Ramos (cell line): Measurements from ENCODE around the gene MOSMO.
"Not testable (repeated sequence)": the region's sequence is repeated elsewhere in the genome, so short reads cannot be mapped to it uniquely, and the experiment has no call there.

Experiments used
- in situ Hi-C: fragments of 300-500 bp; cut with MboI; formaldehyde crosslinking; loops from one replicate; pipeline ENCODE4 v1.14.3; 2022; ENCODE audit warnings: low sequenced_read_pairs; ENCODE audit not compliant: unreplicated experiment

MOSMO gene

DNA sequence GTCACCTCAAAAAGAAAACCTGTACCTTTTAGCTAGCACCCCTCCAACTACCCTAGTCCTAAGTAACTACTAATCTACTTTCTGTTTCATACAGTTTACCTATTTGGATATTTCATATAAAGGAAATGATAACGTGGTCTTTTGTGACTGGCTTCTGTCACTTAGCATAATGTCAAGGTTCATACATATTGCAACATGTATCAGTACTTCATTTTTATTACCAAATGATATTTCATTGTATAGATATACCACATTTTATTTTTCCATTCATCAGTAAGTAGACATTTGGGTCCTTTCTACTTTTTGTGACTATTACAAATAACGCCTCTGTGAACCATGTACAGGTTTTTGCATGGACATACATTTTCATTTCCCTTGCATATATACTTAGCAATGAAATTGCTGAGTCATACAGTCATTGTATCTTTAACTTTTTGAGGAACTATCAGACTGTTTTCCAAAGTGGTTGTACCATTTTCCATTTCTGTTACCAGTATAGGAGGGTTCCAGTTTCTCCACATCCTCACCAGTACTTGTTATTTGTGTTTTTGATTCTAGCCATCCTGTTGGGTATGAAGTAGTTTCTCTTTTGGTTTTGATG, 23.7 kb downstream of the MOSMO start:
- in situ Hi-C loops: no loop called here

DNA sequence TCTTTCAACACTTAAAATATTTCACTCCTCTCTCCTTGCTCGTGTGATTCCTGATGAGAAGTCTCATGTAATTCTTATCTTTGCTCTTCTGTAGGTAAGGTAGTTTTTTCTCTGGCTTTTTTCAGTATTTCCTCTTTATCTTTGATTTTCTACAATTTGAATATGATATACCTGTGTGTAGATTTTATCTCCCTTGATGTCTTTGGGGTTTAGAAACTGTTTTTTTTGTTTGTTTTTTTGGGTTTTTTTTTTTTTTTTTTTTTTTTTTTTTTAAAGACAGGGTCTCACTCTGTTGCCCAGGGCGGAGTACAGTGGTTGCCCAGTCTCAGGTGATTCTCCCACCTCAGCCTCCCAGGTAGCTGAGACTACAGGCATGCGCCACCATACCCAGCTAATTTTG, 26.6 kb downstream of the MOSMO start:
- in situ Hi-C loops: no loop called here

DNA sequence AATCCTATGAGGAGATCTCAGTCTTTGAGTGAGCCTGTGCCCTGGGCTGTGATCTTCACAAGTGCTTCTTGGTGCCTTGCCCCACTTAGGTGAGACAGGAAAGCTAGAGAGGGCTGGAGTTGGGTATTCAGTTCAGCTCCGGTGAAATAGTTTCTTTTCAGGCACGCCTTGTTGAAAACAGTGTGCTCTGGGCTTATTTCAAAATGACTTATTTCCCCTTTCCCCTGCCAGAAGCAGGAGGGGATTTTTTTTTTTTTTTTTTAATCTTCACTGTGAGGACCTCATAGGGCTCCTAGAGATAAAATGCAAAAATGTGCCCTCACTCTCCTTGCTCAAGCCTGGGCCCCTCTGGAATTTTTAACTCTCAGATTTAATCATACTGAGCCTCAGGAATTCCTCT, 27.2 kb downstream of the MOSMO start:
- in situ Hi-C loops: no loop called here

DNA sequence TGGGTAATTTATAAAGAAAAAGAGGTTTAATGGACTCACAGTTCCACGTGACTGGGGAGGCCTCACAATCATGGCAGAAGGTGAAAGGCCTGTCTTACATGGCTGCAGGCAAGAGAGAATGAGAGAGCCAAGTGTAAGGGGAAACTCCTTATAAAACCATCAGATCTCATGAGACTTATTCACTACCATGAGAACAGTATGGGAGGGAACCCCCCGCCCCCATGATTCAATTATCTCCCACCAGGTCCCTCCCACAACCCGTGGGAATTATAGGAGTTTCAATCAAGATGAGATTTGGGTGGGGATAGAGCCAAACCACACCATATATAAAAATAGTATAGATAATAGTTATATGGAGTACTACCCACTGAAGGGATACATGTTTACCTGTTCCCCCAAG, 36.0 kb downstream of the MOSMO start:
- in situ Hi-C loops: not testable (repeated sequence)

- in situ Hi-C loops: not testable (repeated sequence)
These were observed 38.0 kb downstream of the MOSMO start for GRCh38 chr16:22045888-22046287.

GRCh38 chr16:22050963-22051362, 43.1 kb downstream of the MOSMO start:
- in situ Hi-C loops: no loop called here

- in situ Hi-C loops: no loop called here
These were observed 45.1 kb downstream of the MOSMO start for GRCh38 chr16:22052980-22053379.

DNA sequence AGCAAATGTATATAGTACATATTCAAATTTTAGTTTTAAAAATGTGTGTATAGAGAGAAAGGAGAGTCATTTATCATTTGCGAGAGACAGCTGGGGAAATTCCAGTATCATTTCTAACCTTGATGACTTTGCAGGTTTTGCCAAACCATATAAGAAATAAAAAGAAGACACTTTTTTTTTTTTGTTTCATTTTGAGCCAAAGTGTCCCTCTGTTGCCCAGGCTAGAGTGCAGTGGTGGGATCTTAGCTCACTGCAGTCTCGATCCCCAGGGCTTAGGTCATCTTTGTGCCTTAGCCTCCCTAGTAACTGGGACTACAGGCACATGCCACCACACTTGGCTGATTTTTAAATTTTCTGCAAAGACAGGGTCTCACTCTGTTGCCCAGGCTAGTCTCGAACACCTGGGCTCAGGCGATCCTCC, 46.0 kb downstream of the MOSMO start:
- in situ Hi-C loops: no loop called here

- in situ Hi-C loops: no loop called here
These were observed 47.1 kb downstream of the MOSMO start for GRCh38 chr16:22054847-22055590.

DNA sequence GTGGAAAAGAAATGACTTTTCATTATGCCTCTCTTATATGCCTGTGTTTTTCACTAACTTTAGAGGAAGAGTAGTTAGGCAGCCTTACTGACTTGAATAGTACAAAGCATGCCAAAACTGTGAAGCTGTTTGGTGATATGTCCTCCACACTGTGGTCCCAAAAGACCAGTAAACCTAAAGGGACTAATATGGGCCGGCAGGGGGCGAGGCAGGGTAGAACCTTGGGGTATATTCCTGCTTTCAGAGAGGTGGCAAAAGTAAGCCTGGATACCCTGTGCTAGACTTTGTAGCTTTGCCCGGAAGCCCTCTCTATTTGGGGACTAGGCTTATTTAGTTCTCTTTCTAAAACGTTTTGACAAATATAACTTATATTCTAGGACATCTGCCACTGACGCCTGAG, 48.0 kb downstream of the MOSMO start:
- in situ Hi-C loops: no loop called here

GRCh38 chr16:22063888-22064467, 56.1 kb downstream of the MOSMO start:
- in situ Hi-C loops: no loop called here

DNA sequence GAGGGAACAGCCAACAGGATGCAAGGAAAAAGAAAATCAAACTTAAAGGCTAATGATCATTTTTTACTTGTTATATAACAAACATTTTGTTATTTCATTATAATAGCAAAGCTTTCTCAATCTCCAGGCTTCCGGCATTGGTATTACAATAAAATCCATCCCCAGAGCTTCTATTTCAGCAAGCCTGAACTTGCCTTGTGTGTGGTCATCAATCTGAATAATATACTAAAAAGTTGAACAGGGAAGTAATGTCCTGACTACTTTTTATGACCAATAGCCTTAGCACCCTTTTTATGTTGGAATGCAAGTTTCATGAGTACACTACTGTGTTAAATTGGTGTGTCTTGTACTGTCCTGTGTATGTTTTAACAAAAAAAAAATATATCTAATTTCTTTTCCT, 57.3 kb downstream of the MOSMO start:
- in situ Hi-C loops: no loop called here

- in situ Hi-C loops: no loop called here
These were observed 62.7 kb downstream of the MOSMO start for GRCh38 chr16:22070361-22071330.

GRCh38 chr16:22071331-22071910, 63.5 kb downstream of the MOSMO start:
- in situ Hi-C loops: no loop called here

- in situ Hi-C loops: no loop called here
These were observed 65.4 kb downstream of the MOSMO start for GRCh38 chr16:22073350-22073749.

GRCh38 chr16:22075043-22075757, 67.3 kb downstream of the MOSMO start:
- in situ Hi-C loops: no loop called here

- in situ Hi-C loops: no loop called here
These were observed 67.9 kb downstream of the MOSMO start for GRCh38 chr16:22075776-22076175.

GRCh38 chr16:22077700-22078313, 69.9 kb downstream of the MOSMO start:
- in situ Hi-C loops: no loop called here

- in situ Hi-C loops: no loop called here
These were observed 70.7 kb downstream of the MOSMO start for GRCh38 chr16:22078656-22079055.
